Nephron (organoid): ENCODE results near the gene TRPM1.

Experiments used
- H3K27ac Mint-ChIP-seq, 3 experiments: 2 replicates each; pipeline ENCODE4 v1.8.0; 2020; ENCODE audit warnings: mixed read lengths in 3 of 3, mild to moderate bottlenecking in 2 of 3, moderate library complexity in 1 of 3
- H3K27me3 Mint-ChIP-seq: 2 replicates; pipeline ENCODE4 v1.8.0; 2021; ENCODE audit warnings: low read depth, mild to moderate bottlenecking, moderate library complexity, mixed read lengths
- H3K36me3 Mint-ChIP-seq: 2 replicates; pipeline ENCODE4 v1.8.0; 2020; ENCODE audit warnings: low read depth, mixed read lengths
- H3K4me1 Mint-ChIP-seq: 2 replicates; pipeline ENCODE4 v1.8.0; 2020; ENCODE audit warnings: mixed read lengths
- H3K4me3 Mint-ChIP-seq, 3 experiments: 2 replicates each; pipeline ENCODE4 v1.8.0; 2020; ENCODE audit warnings: mild to moderate bottlenecking in 3 of 3, mixed read lengths in 3 of 3, moderate library complexity in 2 of 3
- H3K9me3 Mint-ChIP-seq: 2 replicates; pipeline ENCODE4 v1.8.0; 2020; ENCODE audit warnings: mixed read lengths
- CTCF ChIP-seq, 3 experiments: fragments of 200-600 bp; sonication (generic); IDR thresholded peaks; one replicate each; pipeline ENCODE4 v1.5.0; 2021; ENCODE audit warnings: antibody characterized with exemption in 3 of 3; ENCODE audit not compliant: unreplicated experiment in 3 of 3

Gene TRPM1

GRCh38 chr15:30962659-30963058 lies 138.9 kb downstream of the TRPM1 start:
- Mint-ChIP-seq H3K36me3 (peaks cover 47% of the 10 kb centered on the region), H3K9me3 (no peaks in the 10 kb centered on the region), H3K4me3 (no peak overlapping the region), H3K27ac (no peak overlapping the region), H3K4me1 (peaks cover 23% of the 10 kb centered on the region), H3K27me3 (no peaks in the 10 kb centered on the region)
- no peak for TF ChIP-seq CTCF (IDR thresholded peaks at IDR 0.05; ENCODE audit: unreplicated experiment in 3 of 3)

GRCh38 chr15:30962079-30962478 lies 139.4 kb downstream of the TRPM1 start:
- Mint-ChIP-seq H3K4me3 (no peak overlapping the region), H3K36me3 (peaks cover 53% of the 10 kb centered on the region), H3K27me3 (no peaks in the 10 kb centered on the region), H3K4me1 (peaks cover 23% of the 10 kb centered on the region), H3K27ac (no peak overlapping the region), H3K9me3 (no peaks in the 10 kb centered on the region)
- TF ChIP-seq CTCF (IDR thresholded peaks at IDR 0.05; ENCODE audit: unreplicated experiment in 3 of 3) = no peak

GRCh38 chr15:30958219-30958618 lies 143.3 kb downstream of the TRPM1 start:
- H3K9me3 Mint-ChIP-seq = no peaks in the 10 kb centered on the region
- no peak overlapping the region for H3K27ac Mint-ChIP-seq
- peaks cover 23% of the 10 kb centered on the region for H3K4me1 Mint-ChIP-seq
- no peak for TF ChIP-seq CTCF (IDR thresholded peaks at IDR 0.05; ENCODE audit: unreplicated experiment in 3 of 3)
- peaks cover 76% of the 10 kb centered on the region for H3K36me3 Mint-ChIP-seq
- no peaks in the 10 kb centered on the region for H3K27me3 Mint-ChIP-seq
- H3K4me3 Mint-ChIP-seq = no peak overlapping the region

- H3K27me3 Mint-ChIP-seq = no peaks in the 10 kb centered on the region
- H3K36me3 Mint-ChIP-seq = peaks cover 83% of the 10 kb centered on the region
- no peak overlapping the region for H3K27ac Mint-ChIP-seq
- H3K4me1 Mint-ChIP-seq = peaks cover 13% of the 10 kb centered on the region
- TF ChIP-seq CTCF (IDR thresholded peaks at IDR 0.05; ENCODE audit: unreplicated experiment in 3 of 3) = no peak
- H3K9me3 Mint-ChIP-seq = no peaks in the 10 kb centered on the region
- no peak overlapping the region for H3K4me3 Mint-ChIP-seq
Observed at GRCh38 chr15:30956216-30957124, 145.1 kb downstream of the TRPM1 start.

GRCh38 chr15:30954674-30955073 lies 146.9 kb downstream of the TRPM1 start:
- Mint-ChIP-seq H3K4me1 (no peaks in the 10 kb centered on the region), H3K4me3 (no peak overlapping the region), H3K9me3 (no peaks in the 10 kb centered on the region), H3K27me3 (no peaks in the 10 kb centered on the region), H3K27ac (no peak overlapping the region), H3K36me3 (peaks cover 87% of the 10 kb centered on the region)
- no peak for TF ChIP-seq CTCF (IDR thresholded peaks at IDR 0.05; ENCODE audit: unreplicated experiment in 3 of 3)
